Mesendoderm (in vitro differentiated cells): ENCODE measurements around the gene PTPRM.

ENCODE experiments used
- DNase-seq: peaks from one replicate; pipeline ENCODE4 v3.0.0; 2013
- H2AK5ac ChIP-seq: 2 replicates; pipeline ENCODE4 v1.6.1; 2013; ENCODE audit warnings: low read length, inconsistent platforms
- H2BK120ac ChIP-seq: 2 replicates; pipeline ENCODE4 v1.6.1; 2013; ENCODE audit warnings: low read depth, mild to moderate bottlenecking, low read length, moderate library complexity, mixed read lengths
- H2BK15ac ChIP-seq: replicated peaks from 2 replicates; pipeline ENCODE4 v1.6.1; 2013; ENCODE audit warnings: low read depth, mild to moderate bottlenecking, moderate library complexity
- H2BK5ac ChIP-seq: 2 replicates; pipeline ENCODE4 v1.6.1; 2013; ENCODE audit warnings: low read length, inconsistent platforms
- H3K18ac ChIP-seq: 2 replicates; pipeline ENCODE4 v1.6.1; 2013; ENCODE audit warnings: mild to moderate bottlenecking, low read length, mixed read lengths
- H3K23ac ChIP-seq: one replicate; pipeline ENCODE4 v1.6.1; 2013; ENCODE audit warnings: low read length
- H3K27ac ChIP-seq: 2 replicates; pipeline ENCODE4 v1.5.1; 2013; ENCODE audit warnings: low read depth, mild to moderate bottlenecking, inconsistent platforms, low read length, moderate library complexity
- H3K27me3 ChIP-seq: 2 replicates; pipeline ENCODE4 v1.6.1; 2013; ENCODE audit warnings: low read length, control low read depth, mild to moderate bottlenecking, inconsistent platforms; ENCODE audit not compliant: insufficient read depth, poor library complexity
- H3K36me3 ChIP-seq: 2 replicates; pipeline ENCODE4 v1.6.1; 2013; ENCODE audit warnings: low read length, inconsistent platforms; ENCODE audit not compliant: control insufficient read depth, insufficient read depth
- H3K4ac ChIP-seq: one replicate; pipeline ENCODE4 v1.6.1; 2013; ENCODE audit warnings: low read depth, mild to moderate bottlenecking, low read length, moderate library complexity
- H3K4me1 ChIP-seq: 2 replicates; pipeline ENCODE4 v1.6.1; 2013; ENCODE audit warnings: low read depth, low read length, inconsistent platforms; ENCODE audit not compliant: control insufficient read depth
- H3K4me2 ChIP-seq: 2 replicates; pipeline ENCODE4 v1.6.1; 2013; ENCODE audit warnings: low read length
- H3K4me3 ChIP-seq: 2 replicates; pipeline ENCODE4 v1.5.1; 2013; ENCODE audit warnings: mild to moderate bottlenecking, low read length
- H3K56ac ChIP-seq: one replicate; pipeline ENCODE4 v1.6.1; 2013; ENCODE audit warnings: low read length
- H3K79me1 ChIP-seq: 2 replicates; pipeline ENCODE4 v1.6.1; 2013; ENCODE audit warnings: low read length, inconsistent platforms
- H3K79me2 ChIP-seq: 2 replicates; pipeline ENCODE4 v1.6.1; 2013; ENCODE audit warnings: mild to moderate bottlenecking, low read length; ENCODE audit not compliant: control insufficient read depth, insufficient read depth
- H3K9ac ChIP-seq: 2 replicates; pipeline ENCODE4 v1.6.1; 2013; ENCODE audit warnings: low read length, inconsistent platforms
- H4K5ac ChIP-seq: one replicate; pipeline ENCODE4 v1.6.1; 2013; ENCODE audit warnings: low read length
- H4K8ac ChIP-seq: one replicate; pipeline ENCODE4 v1.6.1; 2013; ENCODE audit warnings: low read depth, mild to moderate bottlenecking, control low read depth, low read length, moderate library complexity
- WGBS: extraction: QIAGEN DNeasy Blood & Tissue Kit; methylation state at CpG from one replicate; pipeline ENCODE4 v1.1.7; 2013; ENCODE audit warnings: low lambda C conversion rate, missing lambda C conversion rate; ENCODE audit not compliant: insufficient coverage; ENCODE audit errors: extremely low coverage; 5-methylcytosine and 5-hydroxymethylcytosine counted together

The PTPRM gene

GRCh38 chr18:8242151-8242696, 675.1 kb downstream of the PTPRM start:
- no peak overlapping the region for H2AK5ac ChIP-seq
- no peak overlapping the region for H3K9ac ChIP-seq
- no peaks in the 10 kb centered on the region for H3K79me1 ChIP-seq
- peaks cover 2% of the 10 kb centered on the region for H3K4me1 ChIP-seq
- no peak overlapping the region for H3K27ac ChIP-seq
- H3K79me2 ChIP-seq = no peaks in the 10 kb centered on the region
- no peak overlapping the region for H2BK5ac ChIP-seq
- H3K36me3 ChIP-seq = no peaks in the 10 kb centered on the region
- no peak overlapping the region for H3K4me3 ChIP-seq
- H3K27me3 ChIP-seq = no peaks in the 10 kb centered on the region
- H3K23ac ChIP-seq = no peak overlapping the region
- no peak overlapping the region for H3K56ac ChIP-seq
- no peak overlapping the region for H3K4ac ChIP-seq
- no peak for DNase-seq
- no peak overlapping the region for H2BK120ac ChIP-seq
- H4K5ac ChIP-seq = no peak overlapping the region
- no peak overlapping the region for H2BK15ac ChIP-seq
- H3K4me2 ChIP-seq = no peak overlapping the region
- H3K18ac ChIP-seq = no peak overlapping the region
- no peak overlapping the region for H4K8ac ChIP-seq
- no CpG with 5 or more reads among the region's 1 CpG for WGBS

GRCh38 chr18:8247700-8248099, 680.6 kb downstream of the PTPRM start:
- H3K56ac ChIP-seq = no peak overlapping the region
- H3K27ac ChIP-seq = no peak overlapping the region
- H4K8ac ChIP-seq = no peak overlapping the region
- no peak overlapping the region for H2BK15ac ChIP-seq
- no peak overlapping the region for H3K9ac ChIP-seq
- no peak overlapping the region for H2BK5ac ChIP-seq
- peaks cover 7% of the 10 kb centered on the region for H3K4me1 ChIP-seq
- H3K79me2 ChIP-seq = no peaks in the 10 kb centered on the region
- no peaks in the 10 kb centered on the region for H3K27me3 ChIP-seq
- no peak overlapping the region for H3K4me3 ChIP-seq
- no peak overlapping the region for H3K4me2 ChIP-seq
- no peak overlapping the region for H3K23ac ChIP-seq
- no peaks in the 10 kb centered on the region for H3K79me1 ChIP-seq
- H3K4ac ChIP-seq = no peak overlapping the region
- H4K5ac ChIP-seq = no peak overlapping the region
- no peaks in the 10 kb centered on the region for H3K36me3 ChIP-seq
- H3K18ac ChIP-seq = no peak overlapping the region
- no CpG with 5 or more reads among the region's 6 CpGs for WGBS
- no peak overlapping the region for H2BK120ac ChIP-seq
- DNase-seq = peak; percentile 51
- H2AK5ac ChIP-seq = no peak overlapping the region

- no peak overlapping the region for H3K4ac ChIP-seq
- no peak overlapping the region for H3K23ac ChIP-seq
- no peak overlapping the region for H4K5ac ChIP-seq
- no peak overlapping the region for H3K4me2 ChIP-seq
- H2BK5ac ChIP-seq = no peak overlapping the region
- H3K36me3 ChIP-seq = no peaks in the 10 kb centered on the region
- H3K9ac ChIP-seq = no peak overlapping the region
- no peak overlapping the region for H4K8ac ChIP-seq
- peak overlapping the region; percentile 43 for H3K56ac ChIP-seq
- no CpG with 5 or more reads among the region's 4 CpGs for WGBS
- no peak overlapping the region for H3K18ac ChIP-seq
- no peak overlapping the region for H2BK15ac ChIP-seq
- no peak overlapping the region for H3K27ac ChIP-seq
- no peaks in the 10 kb centered on the region for H3K27me3 ChIP-seq
- no peak for DNase-seq
- H2BK120ac ChIP-seq = no peak overlapping the region
- H3K79me2 ChIP-seq = no peaks in the 10 kb centered on the region
- no peaks in the 10 kb centered on the region for H3K79me1 ChIP-seq
- H3K4me1 ChIP-seq = peaks cover 7% of the 10 kb centered on the region
- H3K4me3 ChIP-seq = no peak overlapping the region
- no peak overlapping the region for H2AK5ac ChIP-seq
These were observed 681.5 kb downstream of the PTPRM start for GRCh38 chr18:8248576-8248975.

- Histone ChIP-seq H3K9ac (no peak overlapping the region), H3K79me1 (no peaks in the 10 kb centered on the region), H3K4me2 (no peak overlapping the region), H3K36me3 (no peaks in the 10 kb centered on the region), H3K27me3 (no peaks in the 10 kb centered on the region), H2AK5ac (no peak overlapping the region), H2BK15ac (no peak overlapping the region), H3K4me1 (peaks cover 7% of the 10 kb centered on the region), H3K79me2 (no peaks in the 10 kb centered on the region), H2BK120ac (no peak overlapping the region), H4K5ac (no peak overlapping the region), H3K4ac (no peak overlapping the region), H3K56ac (no peak overlapping the region), H3K4me3 (no peak overlapping the region), H3K18ac (no peak overlapping the region), H3K27ac (no peak overlapping the region), H4K8ac (no peak overlapping the region), H2BK5ac (no peak overlapping the region), H3K23ac (no peak overlapping the region)
- no peak for DNase-seq
- no CpG with 5 or more reads among the region's 2 CpGs for WGBS
These were observed 682.7 kb downstream of the PTPRM start for GRCh38 chr18:8249811-8250210.

GRCh38 chr18:8252371-8252770, 685.3 kb downstream of the PTPRM start:
- Histone ChIP-seq H4K5ac (no peak overlapping the region), H3K79me2 (no peaks in the 10 kb centered on the region), H3K56ac (no peak overlapping the region), H4K8ac (no peak overlapping the region), H2BK15ac (no peak overlapping the region), H3K23ac (no peak overlapping the region), H3K36me3 (no peaks in the 10 kb centered on the region), H2BK5ac (no peak overlapping the region), H3K27me3 (no peaks in the 10 kb centered on the region), H3K4me2 (no peak overlapping the region), H3K4ac (no peak overlapping the region), H3K4me1 (peaks cover 7% of the 10 kb centered on the region), H3K18ac (no peak overlapping the region), H2AK5ac (no peak overlapping the region), H3K4me3 (no peak overlapping the region), H3K79me1 (no peaks in the 10 kb centered on the region), H3K9ac (no peak overlapping the region), H2BK120ac (no peak overlapping the region), H3K27ac (no peak overlapping the region)
- no peak for DNase-seq
- WGBS = no CpG with 5 or more reads among the region's 3 CpGs

GRCh38 chr18:8253944-8254343, 686.8 kb downstream of the PTPRM start:
- Histone ChIP-seq H2AK5ac (no peak overlapping the region), H3K36me3 (no peaks in the 10 kb centered on the region), H3K4me3 (no peak overlapping the region), H3K4me2 (no peak overlapping the region), H3K79me1 (no peaks in the 10 kb centered on the region), H3K79me2 (no peaks in the 10 kb centered on the region), H2BK120ac (no peak overlapping the region), H3K9ac (no peak overlapping the region), H2BK5ac (no peak overlapping the region), H3K23ac (no peak overlapping the region), H4K8ac (no peak overlapping the region), H4K5ac (no peak overlapping the region), H3K27ac (no peak overlapping the region), H3K27me3 (no peaks in the 10 kb centered on the region), H3K4ac (no peak overlapping the region), H3K4me1 (peaks cover 3% of the 10 kb centered on the region), H3K18ac (no peak overlapping the region), H3K56ac (no peak overlapping the region), H2BK15ac (no peak overlapping the region)
- no peak for DNase-seq
- no CpG with 5 or more reads among the region's 1 CpG for WGBS
